OCI-LY3 (cell line): ENCODE measurements around the gene SIVA1.

Experiments
- CTCF ChIP-seq: fragments of 200-600, 300-600 bp; sonication (generic); IDR thresholded peaks from 2 replicates; pipeline ENCODE4 v1.5.1; 2014; ENCODE audit warnings: antibody characterized with exemption, low read length, low read depth
- EZH2phosphoT487 ChIP-seq: fragments of 200-600 bp; shearing (Covaris generic); IDR thresholded peaks from 2 replicates; pipeline ENCODE4 v1.6.1; 2018; ENCODE audit warnings: antibody characterized with exemption, mixed run types, low read depth

GRCh38 chr14:104707608-104708595, 45.0 kb upstream of the SIVA1 start:
- TF ChIP-seq CTCF, result no peak
- no peak for TF ChIP-seq EZH2phosphoT487
